HL-60 (cell line): ENCODE measurements around the gene RNF145.

ENCODE experiments used
- CTCF ChIP-seq: IDR thresholded peaks from one replicate; pipeline ENCODE4 v1.5.1; 2011; ENCODE audit warnings: low read length, control low read depth, inconsistent platforms; ENCODE audit not compliant: insufficient read depth
- GABPA ChIP-seq: IDR thresholded peaks from 2 replicates; pipeline ENCODE4 v1.6.1; 2012; ENCODE audit warnings: low read depth
- POLR2AphosphoS5 ChIP-seq: IDR thresholded peaks from 2 replicates; pipeline ENCODE4 v1.6.1; 2012; ENCODE audit warnings: low read depth
- TF ChIP-seq, protein P1 (sequence below): IDR thresholded peaks from 2 replicates; pipeline ENCODE4 v1.6.1; 2012; ENCODE audit warnings: low read depth; ENCODE audit not compliant: insufficient replicate concordance

DNA sequence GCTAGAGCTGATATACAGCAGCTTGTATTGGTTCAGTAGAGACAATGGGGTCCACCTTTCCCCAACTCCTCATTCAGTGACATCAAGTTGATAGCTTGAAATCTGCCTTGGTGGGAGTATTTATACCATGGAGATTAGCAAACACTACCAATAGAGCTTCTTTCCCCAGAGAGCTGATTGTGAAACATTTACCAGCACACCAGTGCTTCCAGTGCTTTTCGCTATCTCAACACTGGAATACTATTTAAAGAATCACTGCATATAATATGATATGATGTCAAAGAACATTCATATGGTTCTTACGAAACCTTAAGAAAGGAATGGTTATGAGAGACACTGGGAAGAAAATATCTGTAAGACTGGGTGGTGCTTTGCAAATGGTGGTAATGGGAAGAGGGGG is 21.8 kb upstream of the RNF145 start:
- TF ChIP-seq CTCF (no peak), POLR2AphosphoS5 (no peak), GABPA (no peak)
- TF ChIP-seq, protein P1, sequence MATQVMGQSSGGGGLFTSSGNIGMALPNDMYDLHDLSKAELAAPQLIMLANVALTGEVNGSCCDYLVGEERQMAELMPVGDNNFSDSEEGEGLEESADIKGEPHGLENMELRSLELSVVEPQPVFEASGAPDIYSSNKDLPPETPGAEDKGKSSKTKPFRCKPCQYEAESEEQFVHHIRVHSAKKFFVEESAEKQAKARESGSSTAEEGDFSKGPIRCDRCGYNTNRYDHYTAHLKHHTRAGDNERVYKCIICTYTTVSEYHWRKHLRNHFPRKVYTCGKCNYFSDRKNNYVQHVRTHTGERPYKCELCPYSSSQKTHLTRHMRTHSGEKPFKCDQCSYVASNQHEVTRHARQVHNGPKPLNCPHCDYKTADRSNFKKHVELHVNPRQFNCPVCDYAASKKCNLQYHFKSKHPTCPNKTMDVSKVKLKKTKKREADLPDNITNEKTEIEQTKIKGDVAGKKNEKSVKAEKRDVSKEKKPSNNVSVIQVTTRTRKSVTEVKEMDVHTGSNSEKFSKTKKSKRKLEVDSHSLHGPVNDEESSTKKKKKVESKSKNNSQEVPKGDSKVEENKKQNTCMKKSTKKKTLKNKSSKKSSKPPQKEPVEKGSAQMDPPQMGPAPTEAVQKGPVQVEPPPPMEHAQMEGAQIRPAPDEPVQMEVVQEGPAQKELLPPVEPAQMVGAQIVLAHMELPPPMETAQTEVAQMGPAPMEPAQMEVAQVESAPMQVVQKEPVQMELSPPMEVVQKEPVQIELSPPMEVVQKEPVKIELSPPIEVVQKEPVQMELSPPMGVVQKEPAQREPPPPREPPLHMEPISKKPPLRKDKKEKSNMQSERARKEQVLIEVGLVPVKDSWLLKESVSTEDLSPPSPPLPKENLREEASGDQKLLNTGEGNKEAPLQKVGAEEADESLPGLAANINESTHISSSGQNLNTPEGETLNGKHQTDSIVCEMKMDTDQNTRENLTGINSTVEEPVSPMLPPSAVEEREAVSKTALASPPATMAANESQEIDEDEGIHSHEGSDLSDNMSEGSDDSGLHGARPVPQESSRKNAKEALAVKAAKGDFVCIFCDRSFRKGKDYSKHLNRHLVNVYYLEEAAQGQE = no peak
